Testis (tissue), 2 donors: Measurements from ENCODE around the gene LRRC8D.

ENCODE experiments used
- CTCF ChIP-seq, 3 experiments: fragments of 450-650 bp in 2 of 3; fragments of 200-600 bp in 1 of 3; sonication (generic) in 1 of 3; IDR thresholded peaks; one replicate each; pipeline ENCODE4 v1.5.1; 2016 to 2019; ENCODE audit warnings: antibody characterized with exemption in 3 of 3, mild to moderate bottlenecking in 2 of 3, moderate library complexity in 1 of 3
- POLR2A ChIP-seq: fragments of 450-650 bp; IDR thresholded peaks from one replicate; pipeline ENCODE4 v1.6.1; 2017; ENCODE audit warnings: antibody characterized with exemption, mild to moderate bottlenecking, moderate library complexity

- TF ChIP-seq CTCF (IDR thresholded peaks at IDR 0.05) (no peak), POLR2A (no peak)
These were observed 108.7 kb downstream of the LRRC8D start for GRCh38 chr1:89929467-89930063.
